ENCODE results near the gene PRKCB.

Gene PRKCB

DNA sequence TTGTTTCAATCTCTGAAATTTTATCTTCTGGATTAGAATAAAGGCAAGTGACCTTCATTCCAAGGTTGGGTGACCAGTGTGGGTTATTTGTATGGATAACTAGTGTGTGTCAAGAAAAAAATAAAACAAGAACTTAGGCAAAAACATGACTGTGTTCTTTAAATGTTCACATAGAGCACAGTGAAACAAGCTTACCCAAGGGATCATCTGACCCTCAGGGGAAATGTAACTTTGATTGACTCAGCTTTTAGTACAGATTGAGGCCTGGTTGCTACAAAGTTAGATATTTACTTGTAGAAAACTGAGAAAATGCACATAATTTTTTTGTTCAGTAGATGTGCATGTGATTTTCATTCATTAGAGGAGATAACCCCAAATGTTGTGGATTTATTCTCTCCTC, 427.0 kb downstream of the PRKCB start:
- H3K27ac ChIP-seq (replicated peaks): no peak overlapping the region
- DNase-seq (ENCODE audit: low read depth in 1 of 2, low spot score in 1 of 2): no peak
- no peak for TF ChIP-seq POLR2AphosphoS5 (IDR thresholded peaks at IDR 0.05; ENCODE audit: low read depth)
- no peak for TF ChIP-seq GABPA (IDR thresholded peaks at IDR 0.05; ENCODE audit: low read depth)
- TF ChIP-seq SPI1 (IDR thresholded peaks at IDR 0.05; ENCODE audit: borderline replicate concordance, low read depth): no peak
- TF ChIP-seq, protein P1, sequence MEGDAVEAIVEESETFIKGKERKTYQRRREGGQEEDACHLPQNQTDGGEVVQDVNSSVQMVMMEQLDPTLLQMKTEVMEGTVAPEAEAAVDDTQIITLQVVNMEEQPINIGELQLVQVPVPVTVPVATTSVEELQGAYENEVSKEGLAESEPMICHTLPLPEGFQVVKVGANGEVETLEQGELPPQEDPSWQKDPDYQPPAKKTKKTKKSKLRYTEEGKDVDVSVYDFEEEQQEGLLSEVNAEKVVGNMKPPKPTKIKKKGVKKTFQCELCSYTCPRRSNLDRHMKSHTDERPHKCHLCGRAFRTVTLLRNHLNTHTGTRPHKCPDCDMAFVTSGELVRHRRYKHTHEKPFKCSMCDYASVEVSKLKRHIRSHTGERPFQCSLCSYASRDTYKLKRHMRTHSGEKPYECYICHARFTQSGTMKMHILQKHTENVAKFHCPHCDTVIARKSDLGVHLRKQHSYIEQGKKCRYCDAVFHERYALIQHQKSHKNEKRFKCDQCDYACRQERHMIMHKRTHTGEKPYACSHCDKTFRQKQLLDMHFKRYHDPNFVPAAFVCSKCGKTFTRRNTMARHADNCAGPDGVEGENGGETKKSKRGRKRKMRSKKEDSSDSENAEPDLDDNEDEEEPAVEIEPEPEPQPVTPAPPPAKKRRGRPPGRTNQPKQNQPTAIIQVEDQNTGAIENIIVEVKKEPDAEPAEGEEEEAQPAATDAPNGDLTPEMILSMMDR (IDR thresholded peaks at IDR 0.05; ENCODE audit: insufficient read depth, low read length): no peak
- TF ChIP-seq, protein P2, sequence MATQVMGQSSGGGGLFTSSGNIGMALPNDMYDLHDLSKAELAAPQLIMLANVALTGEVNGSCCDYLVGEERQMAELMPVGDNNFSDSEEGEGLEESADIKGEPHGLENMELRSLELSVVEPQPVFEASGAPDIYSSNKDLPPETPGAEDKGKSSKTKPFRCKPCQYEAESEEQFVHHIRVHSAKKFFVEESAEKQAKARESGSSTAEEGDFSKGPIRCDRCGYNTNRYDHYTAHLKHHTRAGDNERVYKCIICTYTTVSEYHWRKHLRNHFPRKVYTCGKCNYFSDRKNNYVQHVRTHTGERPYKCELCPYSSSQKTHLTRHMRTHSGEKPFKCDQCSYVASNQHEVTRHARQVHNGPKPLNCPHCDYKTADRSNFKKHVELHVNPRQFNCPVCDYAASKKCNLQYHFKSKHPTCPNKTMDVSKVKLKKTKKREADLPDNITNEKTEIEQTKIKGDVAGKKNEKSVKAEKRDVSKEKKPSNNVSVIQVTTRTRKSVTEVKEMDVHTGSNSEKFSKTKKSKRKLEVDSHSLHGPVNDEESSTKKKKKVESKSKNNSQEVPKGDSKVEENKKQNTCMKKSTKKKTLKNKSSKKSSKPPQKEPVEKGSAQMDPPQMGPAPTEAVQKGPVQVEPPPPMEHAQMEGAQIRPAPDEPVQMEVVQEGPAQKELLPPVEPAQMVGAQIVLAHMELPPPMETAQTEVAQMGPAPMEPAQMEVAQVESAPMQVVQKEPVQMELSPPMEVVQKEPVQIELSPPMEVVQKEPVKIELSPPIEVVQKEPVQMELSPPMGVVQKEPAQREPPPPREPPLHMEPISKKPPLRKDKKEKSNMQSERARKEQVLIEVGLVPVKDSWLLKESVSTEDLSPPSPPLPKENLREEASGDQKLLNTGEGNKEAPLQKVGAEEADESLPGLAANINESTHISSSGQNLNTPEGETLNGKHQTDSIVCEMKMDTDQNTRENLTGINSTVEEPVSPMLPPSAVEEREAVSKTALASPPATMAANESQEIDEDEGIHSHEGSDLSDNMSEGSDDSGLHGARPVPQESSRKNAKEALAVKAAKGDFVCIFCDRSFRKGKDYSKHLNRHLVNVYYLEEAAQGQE (IDR thresholded peaks at IDR 0.05; ENCODE audit: insufficient replicate concordance, low read depth): no peak
- no peaks in the 10 kb centered on the region for H3K27me3 ChIP-seq (ENCODE audit: insufficient read depth, poor library complexity, severe bottlenecking)
- no peak overlapping the region for H3K4me3 ChIP-seq (replicated peaks; ENCODE audit: insufficient read depth, low read length)

Small RNA genes lying within 50 kb of the gene (microRNA-seq; reads per million reads assigned to microRNA genes)
- gene MIR1273H: 1.2 reads per million

Measured in HL-60 (cell line).